GM19468 (cell line): Measurements from ENCODE around the gene TESK2.

ENCODE experiments used
- ATAC-seq: cut with Tn5 transposase; IDR thresholded peaks from one replicate; pipeline ENCODE4 v1.9.1; 2021; ENCODE audit warnings: mild to moderate bottlenecking, moderate library complexity, moderate number of reproducible peaks; ENCODE audit not compliant: unreplicated experiment; ENCODE audit errors: extremely low read depth

The TESK2 gene

DNA sequence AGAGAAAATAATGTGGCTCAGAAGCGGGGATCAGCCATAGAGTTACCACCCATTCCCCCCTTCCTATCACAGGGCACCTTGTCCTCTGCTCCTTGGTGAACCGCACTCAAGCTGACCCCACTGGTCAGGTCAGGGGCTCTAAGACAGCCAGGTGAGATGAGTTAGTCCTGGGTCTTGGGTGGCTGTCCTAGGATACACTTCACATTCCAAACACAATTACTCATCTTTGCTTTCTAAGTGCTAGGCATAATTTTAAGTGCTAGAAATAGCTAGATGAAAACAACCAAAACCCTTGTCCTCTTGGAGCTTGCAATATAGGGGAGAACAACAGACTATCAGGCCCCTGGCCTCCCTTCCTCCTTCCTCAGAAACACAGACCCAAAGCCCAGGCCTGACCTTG, 142.9 kb downstream of the TESK2 start:
- ATAC-seq = no peak

DNA sequence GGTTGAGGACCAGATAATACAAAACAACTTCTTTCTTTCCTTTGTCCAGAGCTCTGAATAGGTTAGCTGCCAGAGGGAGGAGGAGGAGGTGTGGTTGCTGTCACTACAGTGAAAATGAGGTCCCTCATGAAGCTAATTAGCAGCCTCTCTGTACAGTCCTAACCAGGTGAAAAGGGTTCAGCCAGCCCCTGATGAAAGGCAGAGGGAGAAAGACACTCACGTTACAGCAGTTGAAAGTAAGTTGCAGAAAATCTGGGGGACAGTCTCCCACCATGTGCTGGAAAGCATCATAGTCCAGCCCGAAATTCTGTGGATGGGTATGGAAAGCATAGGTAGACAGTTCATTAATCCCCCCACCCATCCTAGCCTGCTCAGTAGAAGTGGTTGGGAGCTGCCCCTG, 144.5 kb downstream of the TESK2 start:
- no peak for ATAC-seq

DNA sequence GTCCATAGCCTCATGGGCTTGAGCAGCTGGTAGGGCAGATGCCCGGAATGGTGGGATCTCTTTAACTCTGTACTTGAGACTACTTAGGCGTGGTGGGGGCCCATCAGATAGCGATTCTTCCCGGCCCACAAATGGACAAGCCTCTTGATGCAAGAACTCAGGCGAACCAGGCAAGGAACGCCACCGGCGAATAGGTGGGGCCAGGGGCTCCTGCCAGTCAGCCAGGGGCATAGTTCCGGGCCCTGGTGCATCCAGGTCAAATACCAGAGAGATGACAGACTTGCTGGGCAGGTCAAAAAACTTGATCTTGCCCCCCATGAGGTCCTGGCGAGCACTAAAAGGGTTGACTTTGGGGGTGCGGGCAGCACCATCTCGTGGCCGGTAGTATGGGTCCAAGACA, 145.9 kb downstream of the TESK2 start:
- ATAC-seq = no peak

DNA sequence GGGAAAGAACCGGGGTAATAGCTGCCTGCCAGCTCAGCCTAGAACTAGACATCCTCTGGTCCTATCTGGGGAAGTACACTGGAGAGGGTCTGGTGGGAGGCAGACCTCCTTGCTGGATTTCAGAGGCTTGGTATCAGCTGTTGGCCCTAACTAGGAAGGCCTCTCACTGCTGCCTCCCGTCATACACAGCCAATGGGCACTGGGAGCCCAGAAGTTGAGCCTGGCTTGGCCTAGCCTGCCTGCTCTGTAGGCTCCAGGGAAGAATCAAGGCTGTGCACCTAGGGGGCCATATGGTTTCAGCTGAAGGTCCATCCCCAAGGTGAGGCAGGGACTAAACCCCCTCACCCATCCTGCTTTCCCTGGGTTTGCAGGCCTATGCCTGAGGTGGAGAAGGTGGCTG, 146.5 kb downstream of the TESK2 start:
- no peak for ATAC-seq

DNA sequence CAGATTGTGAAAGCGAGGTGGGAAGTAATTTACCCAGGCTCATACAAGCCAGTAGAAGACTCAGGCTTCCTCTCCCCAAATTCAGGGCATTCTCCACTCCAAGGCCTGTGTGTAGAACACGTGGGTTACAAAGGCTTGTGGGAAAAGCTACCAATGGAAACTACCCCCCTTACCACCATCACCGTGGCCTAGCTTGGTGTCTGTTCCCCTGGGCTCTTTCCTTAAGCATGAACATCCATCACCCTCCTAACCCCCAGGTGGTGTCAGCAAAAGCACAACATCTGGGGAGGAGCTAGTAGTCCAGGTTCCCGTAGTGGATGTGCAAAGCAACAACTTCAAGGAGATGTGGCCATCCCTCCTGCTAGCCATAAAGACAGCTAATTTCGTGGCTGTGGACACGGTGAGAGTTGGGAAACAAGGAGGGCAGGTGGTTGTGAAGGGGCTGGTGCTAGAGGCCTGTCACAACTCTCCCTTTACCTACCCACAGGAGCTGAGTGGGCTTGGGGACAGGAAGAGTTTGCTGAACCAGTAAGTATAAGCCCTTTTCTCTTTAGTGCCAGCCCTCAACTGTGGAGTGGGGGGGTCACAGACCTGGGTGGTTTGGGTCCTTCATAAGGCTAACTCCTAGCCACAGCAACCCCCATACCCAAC, 150.0 kb downstream of the TESK2 start:
- ATAC-seq = no peak

DNA sequence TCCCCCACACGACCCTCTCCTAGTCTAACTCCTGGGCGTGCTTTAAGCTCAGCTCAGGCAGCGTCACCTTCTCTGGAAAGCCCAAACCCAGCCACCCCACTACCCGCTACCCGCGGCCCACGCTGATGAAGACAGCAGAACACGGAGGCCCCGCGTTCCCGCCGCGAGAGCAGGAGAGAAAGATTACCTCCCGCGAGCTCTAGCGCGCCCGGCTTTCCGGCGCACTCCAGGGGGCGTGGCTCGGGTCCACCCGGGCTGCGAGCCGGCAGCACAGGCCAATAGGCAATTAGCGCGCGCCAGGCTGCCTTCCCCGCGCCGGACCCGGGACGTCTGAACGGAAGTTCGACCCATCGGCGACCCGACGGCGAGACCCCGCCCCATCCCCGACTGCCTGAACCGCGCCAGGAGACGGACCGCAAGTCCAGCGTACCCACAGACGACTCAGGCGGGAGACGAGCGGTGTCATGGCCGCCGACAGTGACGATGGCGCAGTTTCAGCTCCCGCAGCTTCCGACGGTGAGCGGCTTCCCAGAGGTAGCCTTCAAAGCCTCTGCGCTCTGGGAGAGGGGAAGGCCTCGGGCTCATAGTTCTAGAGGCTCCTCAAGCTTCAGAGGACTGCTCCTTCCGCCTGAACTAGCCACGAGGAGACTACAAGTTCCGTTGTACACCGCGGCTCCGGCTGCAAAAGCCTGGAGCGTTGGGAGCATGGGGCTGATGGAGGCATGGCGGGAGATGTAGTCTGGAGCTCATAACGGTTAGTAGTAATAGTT, 151.0 kb downstream of the TESK2 start, which contains the start of the genes MUTYH and TOE1:
Gene MUTYH (minus strand): TSS at position 652 of the 770 bp plus-strand sequence. CDS start 5,935 bp downstream, outside the sequence.
Gene TOE1 (plus strand): TSS at position 382 of the 770 bp plus-strand sequence. CDS start 83 bp downstream, at position 465.
- ATAC-seq = peak; percentile 40

DNA sequence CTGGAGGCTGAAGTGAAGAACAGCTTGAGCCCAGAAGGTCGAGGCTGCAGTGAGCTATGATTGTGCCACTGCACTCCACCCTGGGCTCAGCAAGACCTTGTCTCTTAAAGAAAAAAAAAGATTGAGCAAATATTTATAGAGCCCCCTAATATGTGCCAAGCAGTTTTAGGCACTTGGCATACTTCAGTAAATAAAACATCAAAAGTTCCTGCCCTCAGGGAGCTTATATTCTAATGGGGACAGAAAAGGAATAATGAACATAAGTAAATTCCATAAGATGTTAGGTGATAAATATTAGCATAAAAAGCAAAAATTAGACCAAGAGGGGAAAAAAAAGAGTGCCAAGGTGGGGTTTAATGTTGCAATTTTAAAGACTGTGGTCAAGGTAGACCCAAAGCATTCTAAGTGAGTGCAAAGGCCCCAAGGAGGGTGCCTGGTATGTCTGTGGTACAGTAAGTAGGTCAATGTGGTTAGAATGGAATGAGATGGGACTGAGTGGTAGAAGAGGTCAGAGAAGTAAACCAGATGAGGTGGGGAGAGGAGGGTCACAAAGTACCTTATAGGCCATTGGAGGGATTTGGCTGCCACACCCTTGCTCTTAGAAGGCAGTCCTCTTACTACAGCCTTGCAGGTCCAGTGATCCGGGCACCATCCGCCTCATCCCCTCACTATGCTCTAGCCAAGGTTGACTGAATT, 153.2 kb downstream of the TESK2 start:
- no peak for ATAC-seq

DNA sequence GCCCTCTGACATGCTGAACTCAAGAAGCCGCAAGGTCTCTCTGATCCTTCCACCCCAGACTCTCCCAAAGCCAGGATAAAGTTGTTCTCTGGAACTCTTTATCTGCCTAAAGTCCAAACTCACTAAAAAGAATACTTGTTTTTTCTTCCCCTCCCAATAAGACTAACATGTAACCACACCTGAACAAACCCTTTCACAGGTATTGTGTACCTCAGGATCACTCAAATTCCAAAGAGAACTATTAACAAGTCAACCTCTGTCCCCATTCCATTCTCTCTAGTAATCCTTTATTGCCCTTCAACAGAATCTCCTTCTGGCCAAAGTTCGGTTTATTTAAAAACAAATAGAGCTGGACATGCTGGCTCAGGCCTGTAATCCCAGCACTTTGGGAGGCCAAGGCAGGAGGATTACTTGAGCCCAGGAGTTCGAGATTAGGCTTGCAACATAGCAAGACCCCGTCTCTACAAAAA, 155.1 kb downstream of the TESK2 start:
- ATAC-seq = no peak

DNA sequence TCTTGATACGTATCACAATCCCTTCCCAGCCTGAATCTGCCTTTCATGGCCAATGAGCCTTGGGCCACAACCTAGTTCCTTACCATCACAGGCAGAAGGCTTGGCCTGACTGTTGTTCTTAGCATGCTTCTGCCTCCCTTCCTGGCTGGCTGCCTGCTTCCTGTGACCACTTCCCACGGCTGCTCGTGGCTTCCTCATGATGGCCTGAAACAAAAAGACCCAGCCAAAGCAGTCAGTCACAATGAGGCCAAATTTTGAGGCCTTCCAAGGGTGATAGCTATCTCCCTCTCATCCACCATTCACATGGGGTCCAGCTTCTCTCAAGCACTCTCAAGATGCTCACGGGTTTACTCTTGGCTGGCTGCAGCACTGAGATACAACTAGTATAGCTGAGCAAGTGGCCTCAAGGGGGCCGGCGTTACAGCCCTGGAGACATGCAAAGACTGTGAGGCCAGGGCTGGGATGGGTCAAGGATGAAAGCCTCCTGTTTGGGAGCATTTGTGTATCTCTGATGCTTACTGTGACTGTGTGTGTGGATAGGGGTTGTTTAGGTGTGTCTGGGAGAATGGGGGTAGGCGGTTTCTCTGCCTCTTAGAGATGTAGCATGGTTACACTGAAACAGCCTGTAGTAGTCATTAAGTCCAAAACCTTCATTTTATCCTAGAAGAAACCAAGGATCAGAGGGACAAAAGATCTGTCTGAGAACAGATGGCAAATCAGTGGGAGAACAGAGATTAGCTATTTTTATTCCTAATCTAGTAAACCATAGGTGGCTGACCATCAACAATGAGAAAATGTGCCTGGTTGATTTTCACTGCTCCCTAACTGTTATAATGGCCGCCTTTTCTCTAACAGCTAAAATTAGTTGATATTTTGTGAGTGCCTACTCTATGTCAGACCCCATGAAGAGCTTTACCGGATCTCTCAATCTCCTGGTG, 156.4 kb downstream of the TESK2 start:
- ATAC-seq = no peak

DNA sequence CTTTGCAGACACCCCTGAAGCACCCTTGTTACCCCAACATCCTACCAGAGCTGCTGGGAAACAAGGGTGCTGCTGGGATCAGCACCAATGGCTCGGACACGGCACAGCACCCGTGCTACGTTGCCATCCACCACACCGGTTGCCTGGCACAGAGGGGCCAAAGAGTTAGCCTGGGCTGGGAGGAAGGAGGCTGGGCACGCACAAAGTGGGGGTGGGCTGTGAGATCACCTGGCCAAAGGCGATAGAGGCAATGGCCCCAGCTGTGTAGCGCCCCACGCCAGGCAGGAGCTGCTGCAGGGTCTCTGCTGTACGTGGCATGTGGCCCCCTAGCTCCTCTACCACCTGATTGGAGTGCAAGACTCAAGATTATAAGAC, 158.6 kb downstream of the TESK2 start:
- no peak for ATAC-seq

DNA sequence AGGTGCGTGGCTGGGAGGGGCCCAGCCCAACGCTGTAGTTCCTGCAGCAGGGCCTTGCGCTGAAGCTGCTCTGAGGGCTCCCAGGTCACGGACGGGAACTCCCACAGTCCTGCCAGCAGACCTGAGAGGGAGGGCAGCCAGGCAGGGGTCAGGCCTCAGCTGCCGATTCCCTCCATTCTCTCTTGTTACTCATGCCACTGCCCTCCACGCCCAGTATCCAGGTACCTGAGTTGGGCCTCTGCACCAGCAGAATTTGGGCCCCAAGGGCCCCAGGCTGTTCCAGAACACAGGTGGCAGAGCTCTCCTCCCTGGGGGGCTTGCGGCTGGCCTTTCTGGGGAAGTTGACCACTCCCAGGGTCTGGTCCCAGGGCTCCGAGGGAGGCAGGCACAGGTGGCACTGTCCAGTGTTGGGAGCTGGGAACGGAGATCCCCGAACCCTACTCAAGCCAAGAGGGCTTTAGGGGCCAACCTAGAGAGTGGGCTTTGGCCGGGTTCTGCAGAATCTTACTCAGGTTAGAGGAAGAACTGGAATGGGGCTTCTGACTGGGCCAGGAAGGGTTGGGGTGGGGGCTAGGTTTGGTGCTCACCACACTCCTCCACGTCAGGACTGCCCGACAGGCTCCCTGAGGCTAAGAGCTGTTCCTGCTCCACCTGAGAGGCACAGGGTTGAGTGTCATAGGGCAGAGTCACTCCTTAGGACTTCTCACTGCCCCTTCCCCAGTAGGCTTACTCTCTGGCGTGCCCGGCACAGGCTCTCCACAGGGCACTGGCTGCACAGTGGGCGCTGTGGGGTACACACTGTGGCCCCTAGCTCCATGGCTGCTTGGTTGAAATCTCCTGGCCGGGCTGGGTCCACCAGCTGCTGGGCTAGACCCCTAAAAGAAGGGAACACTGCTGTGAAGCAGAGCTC, 159.3 kb downstream of the TESK2 start:
- ATAC-seq = no peak

DNA sequence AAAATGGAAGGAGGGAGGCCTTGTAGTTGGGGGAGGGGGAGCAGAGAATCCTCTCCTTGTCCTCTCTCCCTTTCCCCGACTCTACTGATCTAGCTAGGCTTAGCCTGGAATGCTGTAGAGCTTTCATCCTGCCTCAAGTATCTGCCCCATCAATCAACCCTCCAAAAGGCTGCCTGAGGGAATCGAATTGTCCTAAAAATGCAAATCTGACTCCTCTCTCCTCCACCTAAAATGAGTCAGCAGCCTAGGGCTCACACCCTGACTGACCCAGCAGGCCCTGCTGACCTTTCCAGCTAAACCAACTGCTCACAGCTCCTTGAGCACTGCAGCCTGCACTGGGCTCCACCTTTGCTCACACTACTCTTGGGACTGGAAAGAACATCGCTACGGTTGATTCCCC, 161.5 kb downstream of the TESK2 start:
- ATAC-seq = no peak

DNA sequence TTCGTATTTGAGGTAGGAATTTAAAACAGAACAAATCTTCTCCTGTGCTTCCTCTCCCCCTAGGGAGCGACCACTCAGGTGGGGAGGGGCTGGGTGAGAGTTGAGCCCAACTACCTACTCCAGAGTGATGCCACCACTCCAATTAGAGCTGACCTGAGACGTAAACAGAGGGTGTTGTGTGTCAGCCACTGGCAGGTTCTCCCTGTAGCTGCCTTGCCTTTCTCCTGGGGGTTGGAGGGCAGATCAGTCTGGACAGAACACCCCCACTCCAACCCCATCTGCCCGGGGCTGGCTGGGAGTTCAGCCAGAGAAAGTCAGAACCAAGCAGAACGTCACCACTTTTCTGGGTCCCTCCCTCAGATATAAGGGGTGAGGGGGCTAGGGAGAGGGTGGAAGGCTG, 162.3 kb downstream of the TESK2 start:
- ATAC-seq = no peak

DNA sequence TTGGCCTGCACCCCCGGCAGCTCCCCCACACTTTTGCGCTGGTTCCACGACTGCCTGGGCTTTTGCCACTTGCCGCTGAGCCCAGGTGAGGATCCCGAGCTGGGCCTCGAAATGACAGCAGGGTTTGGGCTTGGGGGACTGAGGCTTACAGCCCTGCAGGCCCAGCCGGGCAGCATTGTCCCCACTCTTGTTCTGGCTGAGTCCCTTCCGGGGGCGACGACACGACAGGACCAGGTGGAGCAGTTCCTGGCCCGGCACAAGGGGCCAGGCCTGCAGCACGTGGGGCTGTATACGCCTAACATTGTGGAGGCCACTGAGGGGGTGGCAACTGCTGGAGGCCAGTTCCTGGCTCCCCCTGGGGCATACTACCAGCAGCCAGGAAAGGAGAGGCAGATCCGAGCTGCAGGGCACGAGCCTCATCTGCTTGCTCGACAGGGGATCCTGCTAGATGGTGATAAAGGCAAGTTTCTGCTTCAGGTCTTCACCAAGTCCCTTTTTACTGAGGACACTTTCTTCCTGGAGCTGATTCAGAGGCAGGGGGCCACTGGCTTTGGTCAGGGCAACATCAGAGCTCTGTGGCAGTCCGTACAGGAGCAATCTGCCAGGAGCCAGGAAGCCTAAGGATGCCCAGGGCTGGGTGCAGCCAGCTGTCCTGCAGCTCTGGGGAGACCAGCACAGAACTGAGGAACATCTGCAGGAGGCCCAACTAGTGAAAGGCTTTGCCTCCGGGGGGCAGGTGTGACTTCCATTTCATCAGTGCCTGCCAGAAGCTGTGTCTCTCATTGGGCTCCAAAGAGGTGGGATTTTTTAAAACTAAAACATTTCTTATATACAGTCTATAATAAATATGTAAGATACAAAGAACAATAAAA, 163.1 kb downstream of the TESK2 start:
- ATAC-seq = no peak

DNA sequence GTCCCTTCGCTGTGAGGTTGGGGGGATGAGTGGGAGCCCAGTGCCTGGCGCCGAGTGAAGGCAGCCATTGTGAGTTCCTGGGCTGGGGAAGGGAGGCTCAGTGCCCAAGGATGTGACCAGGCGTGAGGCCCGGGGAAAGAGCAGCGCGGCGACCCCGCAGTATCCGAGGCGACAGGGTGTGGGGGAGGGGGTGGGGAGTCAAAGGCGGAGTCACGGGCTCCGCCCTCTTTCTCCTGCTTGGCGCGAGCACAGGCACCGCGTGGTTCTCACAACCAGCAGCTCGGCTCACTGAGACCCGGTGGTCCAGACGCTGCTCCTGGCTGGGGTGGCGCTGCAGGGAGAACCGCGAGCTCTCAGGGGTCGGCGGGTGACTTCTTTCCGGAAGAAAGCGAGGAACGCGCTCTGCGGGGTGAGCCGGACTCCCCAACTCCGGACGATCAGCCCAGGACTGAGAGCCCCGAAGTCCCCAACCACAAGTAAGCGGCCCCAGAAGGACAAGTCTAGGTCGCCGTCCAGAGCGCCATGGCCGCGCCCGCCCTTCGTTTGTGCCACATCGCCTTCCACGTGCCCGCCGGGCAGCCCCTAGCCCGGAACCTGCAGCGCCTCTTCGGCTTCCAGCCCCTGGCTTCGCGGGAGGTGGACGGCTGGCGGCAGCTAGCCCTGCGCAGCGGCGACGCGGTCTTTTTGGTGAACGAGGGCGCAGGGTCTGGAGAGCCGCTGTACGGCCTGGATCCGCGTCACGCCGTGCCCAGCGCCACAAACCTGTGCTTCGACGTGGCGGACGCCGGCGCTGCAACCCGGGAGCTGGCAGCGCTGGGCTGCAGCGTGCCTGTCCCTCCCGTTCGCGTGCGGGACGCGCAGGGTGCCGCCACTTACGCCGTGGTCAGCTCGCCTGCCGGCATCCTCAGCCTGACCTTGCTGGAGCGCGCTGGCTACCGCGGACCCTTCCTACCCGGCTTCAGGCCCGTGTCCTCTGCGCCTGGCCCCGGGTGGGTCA, 164.0 kb downstream of the TESK2 start, which contains the start of gene HPDL:
Gene HPDL (plus strand): TSS at position 269 of the 997 bp plus-strand sequence. CDS start 254 bp downstream, at position 523.
- no peak for ATAC-seq

DNA sequence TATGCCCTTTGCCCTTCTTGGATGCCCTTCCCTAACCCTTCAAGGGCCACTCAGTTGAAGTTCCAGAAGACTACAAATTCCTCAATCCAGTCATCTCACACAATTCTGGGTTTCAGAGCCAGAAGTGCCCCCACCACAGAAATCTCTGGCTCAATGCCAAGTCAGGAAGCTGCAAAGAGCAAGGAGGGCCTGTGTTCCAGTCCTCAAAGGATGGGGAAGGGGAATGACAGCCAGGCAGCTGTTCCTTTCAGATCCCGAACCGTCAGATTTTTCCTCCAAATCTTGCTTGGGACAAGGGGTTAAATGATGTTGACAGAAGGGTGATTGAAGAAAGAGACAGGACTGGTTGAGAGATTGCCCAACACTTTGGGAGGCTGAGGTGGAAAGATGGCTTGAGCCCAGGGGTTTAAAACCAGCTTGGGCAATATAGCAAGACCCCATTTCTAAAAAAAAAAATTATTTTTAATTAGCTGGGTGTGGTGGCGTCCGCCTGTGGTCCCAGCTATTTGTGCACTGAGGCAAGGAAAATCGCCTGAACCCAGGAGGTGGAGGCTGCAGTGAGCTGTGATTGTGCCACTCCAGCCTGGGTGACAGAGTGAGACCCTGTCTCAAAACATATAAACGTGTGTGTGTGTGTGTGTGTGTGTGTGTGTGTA, 165.0 kb downstream of the TESK2 start:
- ATAC-seq = no peak
